H9 (cell line): Measurements from ENCODE around the gene GRAMD1B. TPM values are rescaled to one million over a fixed set of nuclear protein-coding genes. Genes with fewer than 3 reads are reported as not detected.
"Not testable (repeated sequence)": the region's sequence is repeated elsewhere in the genome, so short reads cannot be mapped to it uniquely, and the experiment has no call there.

ENCODE experiments used
- DNase-seq: peaks from one replicate; pipeline ENCODE4 v3.0.0-alpha.2; 2017
- H2AFZ ChIP-seq: one replicate; pipeline ENCODE4 v1.6.1; 2013; ENCODE audit warnings: mild to moderate bottlenecking, low read length, control low read depth, moderate library complexity
- H2AK5ac ChIP-seq: 2 replicates; pipeline ENCODE4 v1.6.1; 2013; ENCODE audit warnings: low read length, control low read depth, mixed read lengths; ENCODE audit not compliant: insufficient read length
- H2BK120ac ChIP-seq: one replicate; pipeline ENCODE4 v1.6.1; 2013; ENCODE audit warnings: low read depth, mild to moderate bottlenecking, low read length, control low read depth, inconsistent platforms; ENCODE audit not compliant: poor library complexity, severe bottlenecking
- H2BK12ac ChIP-seq: 2 replicates; pipeline ENCODE4 v1.6.1; 2013; ENCODE audit warnings: low read length, control low read depth, mixed read lengths, low read depth; ENCODE audit not compliant: insufficient read length
- H2BK15ac ChIP-seq: 2 replicates; pipeline ENCODE4 v1.6.1; 2013; ENCODE audit warnings: low read depth, low read length, control low read depth
- H2BK20ac ChIP-seq: one replicate; pipeline ENCODE4 v1.6.1; 2013; ENCODE audit warnings: low read depth, mild to moderate bottlenecking, low read length, control low read depth, inconsistent platforms; ENCODE audit not compliant: poor library complexity, severe bottlenecking
- H2BK5ac ChIP-seq: 2 replicates; pipeline ENCODE4 v1.6.1; 2013; ENCODE audit warnings: low read length, control low read depth, mixed read lengths; ENCODE audit not compliant: insufficient read length
- H3K14ac ChIP-seq: 2 replicates; pipeline ENCODE4 v1.6.1; 2013; ENCODE audit warnings: low read length, control low read depth; ENCODE audit not compliant: insufficient read depth
- H3K18ac ChIP-seq: 2 replicates; pipeline ENCODE4 v1.6.1; 2013; ENCODE audit warnings: low read depth, mild to moderate bottlenecking, mixed read lengths, low read length, control low read depth; ENCODE audit not compliant: insufficient read length
- H3K23ac ChIP-seq: 2 replicates; pipeline ENCODE4 v1.6.1; 2013; ENCODE audit warnings: low read length, control low read depth, mixed read lengths, low read depth; ENCODE audit not compliant: insufficient read length
- H3K23me2 ChIP-seq: 2 replicates; pipeline ENCODE4 v1.6.1; 2013; ENCODE audit warnings: low read depth, mild to moderate bottlenecking, mixed read lengths, low read length, control low read depth; ENCODE audit not compliant: insufficient read length, poor library complexity, severe bottlenecking
- H3K27ac ChIP-seq: 2 replicates; pipeline ENCODE4 v1.5.1; 2013; ENCODE audit warnings: low read length, control low read depth, mixed read lengths, low read depth; ENCODE audit not compliant: insufficient read length
- H3K27me3 ChIP-seq: 2 replicates; pipeline ENCODE4 v1.6.1; 2013; ENCODE audit warnings: low read length, control low read depth, inconsistent platforms; ENCODE audit not compliant: insufficient read depth
- H3K4ac ChIP-seq: 2 replicates; pipeline ENCODE4 v1.6.1; 2013; ENCODE audit warnings: low read depth, mild to moderate bottlenecking, control low read depth, inconsistent platforms, low read length, moderate library complexity
- H3K4me1 ChIP-seq: 2 replicates; pipeline ENCODE4 v1.6.1; 2013; ENCODE audit warnings: low read length, control low read depth, inconsistent platforms; ENCODE audit not compliant: insufficient read depth
- H3K4me2 ChIP-seq: 2 replicates; pipeline ENCODE4 v1.6.1; 2013; ENCODE audit warnings: low read length, control low read depth, mixed read lengths; ENCODE audit not compliant: insufficient read length, insufficient read depth
- H3K56ac ChIP-seq: 2 replicates; pipeline ENCODE4 v1.6.1; 2013; ENCODE audit warnings: low read depth, mild to moderate bottlenecking, mixed read lengths, low read length, control low read depth; ENCODE audit not compliant: insufficient read length
- H3K79me1 ChIP-seq: 2 replicates; pipeline ENCODE4 v1.6.1; 2013; ENCODE audit warnings: low read depth, mild to moderate bottlenecking, moderate library complexity, low read length, control low read depth, inconsistent platforms; ENCODE audit not compliant: insufficient read depth, poor library complexity, severe bottlenecking
- H3K79me2 ChIP-seq: 2 replicates; pipeline ENCODE4 v1.6.1; 2013; ENCODE audit warnings: low read length, control low read depth, inconsistent platforms; ENCODE audit not compliant: insufficient read depth
- H3K9ac ChIP-seq: 2 replicates; pipeline ENCODE4 v1.6.1; 2013; ENCODE audit warnings: low read length, control low read depth, mixed read lengths; ENCODE audit not compliant: insufficient read length; ENCODE audit errors: extremely low read depth
- H3K9me3 ChIP-seq: one replicate; pipeline ENCODE4 v1.6.1; 2013; ENCODE audit warnings: low read depth, low read length, inconsistent platforms; ENCODE audit not compliant: control insufficient read depth
- H3T11ph ChIP-seq: one replicate; pipeline ENCODE4 v1.6.1; 2013; ENCODE audit warnings: mild to moderate bottlenecking, low read length, control low read depth, inconsistent platforms
- H4K20me1 ChIP-seq: one replicate; pipeline ENCODE4 v1.6.1; 2013; ENCODE audit not compliant: control insufficient read depth, insufficient read length, insufficient read depth
- H4K5ac ChIP-seq: 2 replicates; pipeline ENCODE4 v1.6.1; 2013; ENCODE audit warnings: low read depth, mild to moderate bottlenecking, mixed read lengths, low read length, control low read depth; ENCODE audit not compliant: insufficient read length
- H4K8ac ChIP-seq: replicated peaks from 2 replicates; pipeline ENCODE4 v1.6.1; 2013; ENCODE audit warnings: low read length, control low read depth, mixed read lengths, low read depth; ENCODE audit not compliant: insufficient read length
- H4K91ac ChIP-seq: 2 replicates; pipeline ENCODE4 v1.6.1; 2013; ENCODE audit warnings: low read depth, mild to moderate bottlenecking, moderate library complexity, mixed read lengths, low read length, control low read depth; ENCODE audit not compliant: insufficient read length
- H3K27ac Mint-ChIP-seq, 3 experiments: 2 replicates in 2 of 3; 3 replicates in 1 of 3; pipeline ENCODE4 v1.8.0; 2020 to 2021; ENCODE audit warnings: mixed read lengths in 3 of 3, mild to moderate bottlenecking in 1 of 3, moderate library complexity in 1 of 3
- H3K27me3 Mint-ChIP-seq: 2 replicates; pipeline ENCODE4 v1.8.0; 2021; ENCODE audit warnings: low read depth, mild to moderate bottlenecking, moderate library complexity, mixed read lengths
- H3K36me3 Mint-ChIP-seq, 3 experiments: 2 replicates in 2 of 3; 3 replicates in 1 of 3; pipeline ENCODE4 v1.8.0; 2020 to 2021; ENCODE audit warnings: low read depth in 3 of 3, mixed read lengths in 3 of 3; ENCODE audit not compliant: insufficient read depth in 1 of 3
- H3K4me1 Mint-ChIP-seq, 2 experiments: 2 replicates each; pipeline ENCODE4 v1.8.0; 2020; ENCODE audit warnings: mixed read lengths in 2 of 2
- H3K4me3 Mint-ChIP-seq, 2 experiments: 2 replicates in 1 of 2; 3 replicates in 1 of 2; pipeline ENCODE4 v1.8.0; 2020 to 2021; ENCODE audit warnings: mild to moderate bottlenecking in 2 of 2, mixed read lengths in 2 of 2, moderate library complexity in 1 of 2
- H3K9me3 Mint-ChIP-seq, 2 experiments: 2 replicates in 1 of 2; 3 replicates in 1 of 2; pipeline ENCODE4 v1.8.0; 2020; ENCODE audit warnings: mild to moderate bottlenecking in 2 of 2, mixed read lengths in 2 of 2, moderate library complexity in 1 of 2
- WGBS: extraction: QIAGEN DNeasy Blood & Tissue Kit; methylation state at CpG from one replicate; pipeline ENCODE4 v1.1.7; 2013; ENCODE audit warnings: missing lambda C conversion rate, low lambda C conversion rate, mixed read lengths; ENCODE audit not compliant: insufficient read length; ENCODE audit errors: extremely low coverage; 5-methylcytosine and 5-hydroxymethylcytosine counted together
- total RNA-seq: library from RNA; stranded (reverse); gene quantifications from 2 replicates; pipeline ENCODE4 v1.2.1, GENCODE V29; 2021

The GRAMD1B gene
- total RNA-seq, 1 experiment from 2014 or later = 25.9 TPM

DNA sequence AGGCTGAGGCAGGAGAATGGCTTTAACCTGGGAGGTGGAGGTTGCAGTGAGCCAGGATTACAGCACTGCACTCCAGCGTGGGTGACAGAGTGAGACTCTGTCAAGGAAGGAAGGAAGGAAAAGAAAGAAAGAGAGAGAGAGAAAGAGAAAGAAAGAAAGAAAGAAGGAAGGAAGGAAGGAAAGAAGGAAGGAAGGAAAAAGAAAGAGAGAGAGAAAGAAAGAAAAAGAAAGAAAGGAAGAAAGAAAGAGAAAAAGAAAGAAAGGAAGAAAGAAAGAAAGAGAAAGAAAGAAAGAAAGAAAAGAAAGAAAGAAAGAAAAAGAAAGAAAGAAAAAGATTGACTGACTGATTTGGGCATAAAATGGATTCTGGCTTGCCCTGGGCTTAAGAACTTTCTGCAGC, 36.1 kb downstream of the GRAMD1B start:
- H2BK5ac ChIP-seq, H3K27me3 Mint-ChIP-seq, H3K4me3 Mint-ChIP-seq, H2AFZ ChIP-seq, H2AK5ac ChIP-seq, H3K56ac ChIP-seq, H2BK20ac ChIP-seq, H2BK120ac ChIP-seq, H2BK15ac ChIP-seq, H4K5ac ChIP-seq, H4K8ac ChIP-seq, H3K79me1 ChIP-seq, H3K23ac ChIP-seq, H3K14ac ChIP-seq, H3K18ac ChIP-seq, H4K20me1 ChIP-seq, H3K23me2 ChIP-seq, H3K4me1 ChIP-seq, H3K36me3 Mint-ChIP-seq, H3K27ac ChIP-seq, H3K9me3 ChIP-seq, H2BK12ac ChIP-seq, H3K9ac ChIP-seq, H3K27me3 ChIP-seq, H3T11ph ChIP-seq, H4K91ac ChIP-seq, H3K79me2 ChIP-seq, H3K9me3 Mint-ChIP-seq, DNase-seq, H3K4ac ChIP-seq, H3K4me2 ChIP-seq: not testable (repeated sequence)
- Mint-ChIP-seq H3K27ac (peak overlapping the region in 2 of 3 experiments; percentile 50 to 79; a peak in 2 of 7 replicates), H3K4me1 (peaks cover 6 to 19% of the 10 kb centered on the region in 2 experiments)
- WGBS = no CpG with 5 or more reads among the region's 1 CpG
